Renal cortical epithelial cell (primary cell): ENCODE data around the gene MATR3. TPM values are rescaled to one million over a fixed set of nuclear protein-coding genes. Genes with fewer than 3 reads are reported as not detected.
A peak's percentile ranks its signal among the peaks of the same experiment; 100 is the strongest.
"Not testable (repeated sequence)": the region's sequence is repeated elsewhere in the genome, so short reads cannot be mapped to it uniquely, and the experiment has no call there.

Source experiments
- DNase-seq: peaks from one replicate; pipeline ENCODE4 v3.0.0-alpha.2; 2011; ENCODE audit warnings: low read depth
- total RNA-seq: library from RNA; depleted of rRNA; stranded (reverse); fragments of >200 nt; gene quantifications from 2 replicates; pipeline ENCODE4 v1.2.3, GENCODE V29; 2014

Gene MATR3
- total RNA-seq, 1 donor from 2014 or later: 486 TPM

GRCh38 chr5:139344177-139344576 lies 50.6 kb downstream of the MATR3 start:
- DNase-seq: no peak

- not testable (repeated sequence) for DNase-seq
Observed at GRCh38 chr5:139345442-139345841, 51.9 kb downstream of the MATR3 start.

DNA sequence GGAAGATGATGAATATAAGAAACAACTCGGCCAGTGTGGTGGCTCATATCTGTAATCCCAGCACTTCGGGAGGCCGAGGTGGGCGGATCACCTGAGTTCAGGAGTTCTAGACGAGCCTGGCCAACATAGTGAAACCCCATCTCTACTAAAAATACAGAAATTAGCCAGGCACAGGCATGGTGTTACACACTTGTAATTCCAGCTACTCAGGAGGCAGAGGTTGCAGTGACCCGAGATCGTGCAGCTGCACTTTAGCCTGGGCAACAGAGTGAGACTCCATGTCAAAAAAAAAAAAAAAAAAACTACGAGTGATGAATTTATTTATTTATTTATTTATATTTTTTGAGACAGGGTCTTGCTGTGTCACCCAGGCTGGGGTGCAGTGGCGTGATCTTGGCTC lies 54.3 kb downstream of the MATR3 start:
- DNase-seq: not testable (repeated sequence)

GRCh38 chr5:139354186-139354585 lies 60.6 kb downstream of the MATR3 start:
- DNase-seq: no peak

GRCh38 chr5:139355900-139356299 lies 62.4 kb downstream of the MATR3 start:
- not testable (repeated sequence) for DNase-seq

DNA sequence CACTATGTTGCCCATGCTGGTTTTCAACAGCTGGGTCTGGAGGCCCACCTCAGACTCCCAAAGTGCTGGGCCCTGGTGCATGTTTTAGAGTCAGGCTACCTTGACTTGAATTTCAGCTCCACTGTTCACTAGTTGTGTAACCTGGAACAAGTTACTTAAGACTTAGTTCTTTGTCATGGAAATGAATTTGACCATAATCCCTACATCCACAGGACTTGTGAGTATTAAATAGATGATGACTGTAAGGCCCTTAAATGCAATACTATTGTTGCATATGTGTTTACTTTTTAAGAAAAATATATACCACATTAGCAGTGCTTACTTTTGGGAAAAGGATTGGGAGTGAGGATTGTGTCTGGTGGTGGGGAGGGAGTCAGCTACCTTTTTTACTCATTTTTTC lies 64.5 kb downstream of the MATR3 start:
- DNase-seq: no peak

DNA sequence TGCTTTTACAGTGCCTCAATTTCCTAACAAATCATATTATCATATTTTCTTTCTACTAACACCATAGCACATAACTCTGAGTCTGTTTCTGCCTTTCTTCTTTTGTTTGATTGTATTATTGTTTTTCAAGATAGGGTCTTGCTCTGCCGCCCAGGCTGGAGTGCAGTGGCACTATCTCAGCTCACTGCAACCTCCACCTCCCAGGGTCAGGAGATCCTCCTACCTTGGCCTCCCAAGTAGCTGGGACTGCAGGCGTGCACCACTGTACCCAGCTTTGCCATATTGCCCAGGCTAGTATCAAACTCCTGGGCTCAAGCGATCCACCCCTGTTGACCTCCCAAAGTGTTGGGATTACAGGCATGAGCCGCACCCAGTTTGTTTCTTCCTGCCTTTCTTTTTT lies 66.8 kb downstream of the MATR3 start:
- no peak for DNase-seq

GRCh38 chr5:139361835-139362429 lies 68.4 kb downstream of the MATR3 start:
- DNase-seq: no peak

- DNase-seq: peak; percentile 22
Observed at GRCh38 chr5:139363937-139364336, 70.4 kb downstream of the MATR3 start.

DNA sequence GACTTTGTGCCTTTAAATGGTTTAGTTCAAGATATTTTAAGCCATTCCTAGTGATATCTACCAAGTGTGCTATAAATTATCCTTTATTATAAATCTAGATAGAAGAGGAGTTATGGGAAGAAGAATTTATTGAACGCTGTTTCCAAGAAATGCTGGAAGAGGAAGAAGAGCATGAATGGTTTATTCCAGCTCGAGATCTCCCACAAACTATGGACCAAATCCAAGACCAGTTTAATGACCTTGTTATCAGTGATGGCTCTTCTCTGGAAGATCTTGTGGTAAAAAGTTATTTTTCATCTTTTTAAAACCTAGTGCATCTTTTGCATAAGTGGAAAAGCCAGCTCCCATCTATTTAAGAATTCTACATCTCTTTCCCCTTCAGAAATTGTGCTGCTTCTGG lies 70.9 kb downstream of the MATR3 start:
- no peak for DNase-seq

GRCh38 chr5:139368613-139369012 lies 75.1 kb downstream of the MATR3 start:
- no peak for DNase-seq

DNA sequence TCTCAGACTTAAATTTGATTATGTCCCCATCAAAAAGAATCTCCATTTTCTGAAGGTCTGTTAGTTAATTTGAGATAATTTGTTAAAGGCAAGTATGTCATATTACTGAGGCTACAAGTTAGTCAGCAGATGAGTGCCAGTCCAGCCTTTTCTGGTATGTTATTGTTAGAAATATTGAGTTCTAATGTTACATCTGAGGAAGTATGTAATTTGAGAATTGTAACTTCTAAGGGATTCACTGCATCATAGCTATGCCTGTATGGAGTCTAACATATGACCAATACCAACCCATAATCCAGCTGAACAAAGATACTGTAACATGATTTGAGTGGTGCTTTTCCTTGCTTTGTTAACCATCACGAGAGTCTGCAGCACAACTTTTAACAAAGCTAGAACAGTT lies 75.6 kb downstream of the MATR3 start:
- DNase-seq: no peak

DNA sequence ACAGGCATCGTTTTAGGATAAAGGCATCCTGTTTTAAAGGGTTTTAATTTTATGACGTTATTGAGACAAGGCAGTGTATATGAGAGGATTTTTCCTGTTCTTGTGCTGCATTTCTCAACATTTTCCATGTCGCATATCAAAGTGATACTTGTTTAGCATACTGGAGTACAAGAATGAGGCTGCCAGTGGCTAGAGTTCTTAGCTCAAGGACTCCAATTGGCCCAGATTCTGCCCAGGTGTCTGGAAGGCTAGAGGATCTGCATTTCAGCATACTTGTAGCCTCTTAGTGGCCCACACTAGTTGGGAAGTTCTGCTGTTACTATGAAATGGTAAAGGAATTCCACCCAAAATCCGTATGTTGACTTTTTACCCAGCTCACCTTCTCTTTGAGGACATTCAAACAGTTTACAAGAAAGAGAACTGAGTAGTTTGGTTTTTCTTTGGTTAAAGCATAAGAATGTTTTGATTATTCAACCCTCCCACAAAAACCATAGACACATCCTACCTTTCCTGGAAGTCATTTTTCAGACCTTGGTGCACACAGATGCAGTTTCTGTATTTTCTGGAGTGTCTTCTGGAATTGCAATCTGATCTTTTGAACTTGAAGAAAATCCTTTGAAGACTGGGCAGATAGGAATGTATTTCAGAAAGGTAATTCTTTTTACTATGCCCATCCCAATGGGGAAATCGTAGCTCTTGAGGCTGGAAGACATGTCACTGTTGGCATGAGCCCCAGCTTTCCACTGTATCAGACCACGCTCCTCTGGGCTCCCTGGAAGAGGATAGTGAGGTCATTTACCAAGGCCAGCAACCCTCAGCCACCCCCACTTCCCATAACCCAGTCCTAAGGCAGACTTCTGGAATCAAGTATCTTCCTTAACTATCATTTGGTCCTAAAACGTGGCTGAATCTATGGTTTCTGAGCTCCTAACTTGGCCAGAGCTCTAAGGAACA lies 78.2 kb downstream of the MATR3 start:
- no peak for DNase-seq

DNA sequence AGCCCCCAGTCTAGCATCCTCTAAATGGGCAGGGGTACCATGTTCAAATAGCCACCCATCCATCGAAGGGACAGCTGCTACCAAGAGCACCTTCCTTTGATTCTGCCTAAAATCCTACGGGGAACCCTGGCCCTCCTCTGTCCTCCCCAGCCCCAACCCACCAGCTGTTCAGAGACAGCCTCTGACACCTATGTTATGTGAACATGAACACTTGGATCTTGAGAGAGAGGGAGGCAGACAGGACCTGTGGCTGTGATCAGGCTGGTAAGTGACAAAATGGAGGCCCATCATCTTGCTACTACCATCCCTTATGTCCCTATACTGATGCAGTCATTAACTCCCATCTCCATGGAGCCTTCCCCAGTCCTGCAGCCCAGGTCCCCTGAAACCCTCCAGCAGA lies 81.4 kb downstream of the MATR3 start:
- DNase-seq: no peak

DNA sequence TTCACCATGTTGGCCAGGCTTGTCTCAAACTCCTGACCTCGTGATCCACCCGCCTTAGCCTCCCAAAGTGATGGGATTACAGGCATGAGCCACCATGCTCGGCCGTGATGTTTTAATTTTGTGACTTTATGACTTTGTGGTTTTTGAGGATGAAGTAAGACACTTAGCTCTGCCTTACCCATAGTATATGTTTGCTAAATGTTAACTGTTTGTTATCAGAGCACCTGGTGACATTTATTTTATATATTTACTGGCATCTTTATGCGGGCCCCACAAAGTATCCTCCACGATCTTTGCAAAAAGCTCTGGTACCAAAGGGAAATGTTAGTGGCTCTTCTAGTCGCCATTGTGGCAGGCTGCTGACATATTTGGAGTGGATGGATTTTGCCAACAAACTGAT lies 82.8 kb downstream of the MATR3 start:
- DNase-seq: no peak

DNA sequence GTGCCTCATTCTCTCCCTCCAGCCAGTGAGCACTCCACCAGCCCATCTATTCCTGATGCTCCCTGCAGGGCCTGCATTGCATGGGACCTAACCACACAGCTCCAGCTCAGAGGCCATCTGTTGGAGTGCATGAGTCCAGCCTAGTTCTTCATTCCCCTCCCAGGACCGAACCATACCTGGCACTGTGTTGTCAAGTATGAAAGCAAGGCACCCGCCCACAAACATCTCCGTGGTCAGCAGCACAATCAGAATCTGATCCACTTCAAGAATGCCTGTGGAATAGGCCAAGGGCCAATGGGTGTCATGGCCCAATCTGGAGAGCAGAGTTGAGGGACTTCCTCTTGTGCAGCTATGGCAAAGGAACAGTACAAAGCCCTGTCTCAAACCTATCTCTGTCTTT lies 83.7 kb downstream of the MATR3 start:
- no peak for DNase-seq

DNA sequence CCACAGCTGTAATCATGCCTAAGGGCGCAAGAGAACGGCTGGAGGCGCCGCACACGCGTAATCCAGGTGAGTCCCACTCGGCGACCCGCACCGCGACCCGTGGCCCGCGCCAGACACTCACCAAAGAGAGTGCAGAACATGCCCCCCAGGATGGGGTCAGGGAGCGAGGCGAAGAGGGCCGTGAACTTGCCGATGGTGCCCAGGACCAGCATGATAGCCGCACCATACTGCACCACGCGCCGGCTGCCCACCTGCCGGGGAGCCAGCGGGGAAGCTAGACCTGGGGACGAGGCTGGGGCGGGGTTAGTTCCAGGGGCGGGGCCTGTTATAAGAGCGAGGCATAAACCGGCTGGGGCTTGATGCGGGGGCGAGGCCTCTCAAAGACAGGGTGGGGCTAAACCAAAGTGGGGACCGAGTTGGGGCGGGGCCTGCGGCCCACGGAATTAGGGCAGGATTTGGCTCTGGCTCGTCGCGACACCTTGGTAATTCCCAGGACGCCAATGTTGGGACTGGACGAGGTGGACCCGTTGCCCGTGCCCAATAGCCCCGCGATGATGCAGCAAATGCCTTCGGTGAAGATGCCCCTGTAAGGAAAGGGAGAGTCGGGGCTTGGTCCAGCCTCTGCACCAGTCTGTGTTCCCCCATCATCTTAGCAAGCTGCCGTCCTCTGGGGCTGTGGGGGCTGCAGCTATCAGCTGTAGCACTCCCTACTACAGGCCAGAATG lies 84.7 kb downstream of the MATR3 start:
- no peak for DNase-seq

DNA sequence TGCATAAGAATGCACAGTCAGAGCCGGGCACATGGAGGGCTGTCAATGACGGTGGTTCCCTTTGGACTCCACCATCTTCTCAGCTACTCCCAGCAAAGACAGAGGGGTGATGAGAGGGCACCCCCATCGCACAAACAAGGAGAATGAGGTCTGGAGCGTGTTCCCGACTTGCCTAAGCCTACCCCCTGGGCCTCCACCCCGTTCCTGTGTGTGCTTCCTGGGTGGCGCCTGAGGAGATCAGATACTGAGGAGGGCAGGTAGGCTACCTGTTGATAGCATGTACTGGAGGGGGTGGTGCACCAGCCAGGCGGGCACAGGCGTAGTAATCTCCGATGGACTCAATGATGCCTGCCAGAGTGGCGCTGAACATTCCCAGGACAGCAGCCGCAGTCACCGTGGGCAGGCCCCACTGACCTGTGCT lies 85.4 kb downstream of the MATR3 start:
- no peak for DNase-seq

DNA sequence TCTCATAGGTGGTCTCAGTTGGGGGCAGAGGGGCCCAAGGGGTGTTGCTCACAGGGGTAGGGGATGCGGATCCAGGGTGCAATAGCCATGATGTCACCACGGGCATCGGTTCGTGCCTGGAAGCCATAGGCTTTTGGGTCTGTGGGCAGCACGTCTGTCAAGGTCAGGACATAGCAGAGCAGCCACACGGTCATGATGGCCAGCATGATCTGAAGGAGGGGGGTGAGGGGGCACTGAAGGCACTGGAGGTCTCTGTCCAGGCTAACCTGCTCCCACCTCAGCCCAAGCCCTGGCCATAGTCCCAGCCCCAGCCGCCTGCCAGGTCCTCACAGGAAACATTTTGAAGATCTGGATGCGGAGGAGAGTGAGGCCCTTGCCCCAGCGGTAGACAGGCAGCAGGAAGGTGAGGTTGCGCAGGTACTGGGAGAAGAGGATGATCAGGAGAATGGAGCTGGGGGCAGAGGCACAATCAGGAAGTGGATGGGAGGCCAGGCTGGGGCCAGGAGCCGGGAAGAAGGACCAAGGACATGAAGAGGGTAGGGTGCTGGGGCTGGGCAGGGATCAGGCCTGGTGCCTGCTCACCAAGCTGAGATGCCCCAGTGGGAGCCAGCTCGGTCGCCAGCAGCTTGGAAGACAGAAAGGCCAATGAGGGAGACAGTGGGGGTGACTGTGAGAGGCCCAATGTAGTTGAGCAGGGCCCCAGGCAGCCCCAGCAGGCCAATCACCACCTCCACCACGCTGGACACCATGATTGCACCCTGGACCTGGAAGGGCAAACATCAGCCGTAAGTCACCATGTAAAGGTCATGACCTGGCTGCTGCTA lies 86.3 kb downstream of the MATR3 start:
- DNase-seq: no peak
